GM12872 (cell line): ENCODE measurements around the gene CEP57.

Experiments used
- CTCF ChIP-seq: IDR thresholded peaks from 3 replicates; pipeline ENCODE4 v1.5.1; 2011; ENCODE audit warnings: low read depth, mild to moderate bottlenecking, low read length, moderate library complexity; ENCODE audit not compliant: insufficient read depth

Gene CEP57

GRCh38 chr11:95877291-95877690 is 87.0 kb downstream of the CEP57 start:
- no peak for TF ChIP-seq CTCF
